Measurements from ENCODE around the gene ABLIM2.
A peak's percentile ranks its signal among the peaks of the same experiment; 100 is the strongest.

The ABLIM2 gene

GRCh38 chr4:7978489-7978888, 180.1 kb downstream of the ABLIM2 start:
- no peak for TF ChIP-seq CTCF (IDR thresholded peaks at IDR 0.05; ENCODE audit: poor library complexity, severe bottlenecking)

GRCh38 chr4:7976634-7977033, 182.0 kb downstream of the ABLIM2 start:
- DNase-seq (ENCODE audit: low spot score) (no peak), ATAC-seq (ENCODE audit: low read depth) (no peak)
- H3K4me3 ChIP-seq (ENCODE audit: severe bottlenecking), result no peak overlapping the region
- no peak overlapping the region for H3K27ac ChIP-seq (ENCODE audit: poor library complexity, severe bottlenecking)
- H3K4me1 ChIP-seq (ENCODE audit: insufficient read depth, poor library complexity, severe bottlenecking), result peaks cover 43% of the 10 kb centered on the region
- H3K36me3 ChIP-seq (ENCODE audit: low read depth), result no peaks in the 10 kb centered on the region
- H3K27me3 ChIP-seq (ENCODE audit: insufficient read depth, poor library complexity, severe bottlenecking), result no peaks in the 10 kb centered on the region
- no peak for TF ChIP-seq CTCF (IDR thresholded peaks at IDR 0.05; ENCODE audit: poor library complexity, severe bottlenecking)
- H3K9me3 ChIP-seq (ENCODE audit: severe bottlenecking), result no peaks in the 10 kb centered on the region

More at GRCh38 chr4:7978489-7978888, 180.1 kb downstream of the ABLIM2 start:
- no peak overlapping the region for H3K4me3 ChIP-seq (ENCODE audit: severe bottlenecking)
- DNase-seq (ENCODE audit: low spot score) (peak; percentile 88), ATAC-seq (ENCODE audit: low read depth) (peak; percentile 83)
- no peaks in the 10 kb centered on the region for H3K36me3 ChIP-seq (ENCODE audit: low read depth)
- H3K27ac ChIP-seq (ENCODE audit: poor library complexity, severe bottlenecking), result peak overlapping the region; percentile 84
- H3K4me1 ChIP-seq (ENCODE audit: insufficient read depth, poor library complexity, severe bottlenecking), result peaks cover 26% of the 10 kb centered on the region
- H3K9me3 ChIP-seq (ENCODE audit: severe bottlenecking), result no peaks in the 10 kb centered on the region
- H3K27me3 ChIP-seq (ENCODE audit: insufficient read depth, poor library complexity, severe bottlenecking), result no peaks in the 10 kb centered on the region

- no peak for DNase-seq (ENCODE audit: low spot score)
- no peak for ATAC-seq (ENCODE audit: low read depth)
- Histone ChIP-seq H3K4me3 (ENCODE audit: severe bottlenecking) (no peak overlapping the region), H3K27me3 (ENCODE audit: insufficient read depth, poor library complexity, severe bottlenecking) (no peaks in the 10 kb centered on the region), H3K9me3 (ENCODE audit: severe bottlenecking) (no peaks in the 10 kb centered on the region), H3K36me3 (ENCODE audit: low read depth) (no peaks in the 10 kb centered on the region), H3K4me1 (ENCODE audit: insufficient read depth, poor library complexity, severe bottlenecking) (peaks cover 49% of the 10 kb centered on the region), H3K27ac (ENCODE audit: poor library complexity, severe bottlenecking) (no peak overlapping the region)
- no peak for TF ChIP-seq CTCF (IDR thresholded peaks at IDR 0.05; ENCODE audit: poor library complexity, severe bottlenecking)
These were observed 182.6 kb downstream of the ABLIM2 start for GRCh38 chr4:7976025-7976424.

GRCh38 chr4:7974425-7974824, 184.2 kb downstream of the ABLIM2 start:
- Histone ChIP-seq H3K36me3 (ENCODE audit: low read depth) (no peaks in the 10 kb centered on the region), H3K27me3 (ENCODE audit: insufficient read depth, poor library complexity, severe bottlenecking) (no peaks in the 10 kb centered on the region), H3K4me3 (ENCODE audit: severe bottlenecking) (no peak overlapping the region), H3K9me3 (ENCODE audit: severe bottlenecking) (no peaks in the 10 kb centered on the region), H3K27ac (ENCODE audit: poor library complexity, severe bottlenecking) (no peak overlapping the region), H3K4me1 (ENCODE audit: insufficient read depth, poor library complexity, severe bottlenecking) (peaks cover 65% of the 10 kb centered on the region)
- no peak for TF ChIP-seq CTCF (IDR thresholded peaks at IDR 0.05; ENCODE audit: poor library complexity, severe bottlenecking)
- DNase-seq (ENCODE audit: low spot score) (no peak), ATAC-seq (ENCODE audit: low read depth) (no peak)

GRCh38 chr4:7973545-7973981, 185.1 kb downstream of the ABLIM2 start:
- Histone ChIP-seq H3K36me3 (ENCODE audit: low read depth) (no peaks in the 10 kb centered on the region), H3K9me3 (ENCODE audit: severe bottlenecking) (no peaks in the 10 kb centered on the region), H3K27ac (ENCODE audit: poor library complexity, severe bottlenecking) (peak overlapping the region; percentile 83), H3K4me3 (ENCODE audit: severe bottlenecking) (no peak overlapping the region), H3K4me1 (ENCODE audit: insufficient read depth, poor library complexity, severe bottlenecking) (peaks cover 60% of the 10 kb centered on the region), H3K27me3 (ENCODE audit: insufficient read depth, poor library complexity, severe bottlenecking) (no peaks in the 10 kb centered on the region)
- DNase-seq (ENCODE audit: low spot score) (peak; percentile 74), ATAC-seq (ENCODE audit: low read depth) (peak; percentile 59)
- TF ChIP-seq CTCF (IDR thresholded peaks at IDR 0.05; ENCODE audit: poor library complexity, severe bottlenecking), result no peak
